H1 (cell line): Measurements from ENCODE around the gene ZNF106. TPM values are rescaled to one million over a fixed set of nuclear protein-coding genes. Genes with fewer than 3 reads are reported as not detected.

ENCODE experiments used
- CTCF ChIA-PET: fragments of 300-600 bp; sonication (Branson Sonifier 250); formaldehyde crosslinking; loops from one replicate; lab custom pipeline; 2021; ENCODE audit not compliant: partially characterized antibody; lab: Charles Lee
- POLR2A ChIA-PET: fragments of 300-600 bp; sonication (Branson Sonifier 250); formaldehyde crosslinking; loops from one replicate; lab custom pipeline; 2021; ENCODE audit warnings: inconsistent platforms; ENCODE audit not compliant: partially characterized antibody; lab: Charles Lee
- DNase-seq, 2 experiments: peaks; one replicate each; pipeline versions ENCODE4 v3.0.0 to v3.0.0-alpha.2; 2010 to 2022; ENCODE audit warnings: low spot score in 2 of 2, low read depth in 1 of 2, mixed read lengths in 1 of 2
- FAIRE-seq: peaks from 2 replicates; lab custom pipeline; 2011; peaks lifted over from hg19 to GRCh38; lab: Jason Lieb, UNC
- H2AFZ ChIP-seq: 2 replicates; pipeline ENCODE4 v1.8.1; 2012; ENCODE audit warnings: low read length, inconsistent platforms
- H2AK5ac ChIP-seq: 2 replicates; pipeline ENCODE4 v1.6.1; 2013; ENCODE audit warnings: low read depth, low read length
- H2BK120ac ChIP-seq: replicated peaks from 2 replicates; pipeline ENCODE3; 2013; ENCODE audit warnings: low read depth, low read length, inconsistent platforms
- H2BK12ac ChIP-seq: 2 replicates; pipeline ENCODE4 v1.6.1; 2013; ENCODE audit warnings: low read depth, low read length
- H2BK15ac ChIP-seq: 2 replicates; pipeline ENCODE4 v1.6.1; 2013; ENCODE audit warnings: low read length
- H2BK20ac ChIP-seq: 2 replicates; pipeline ENCODE4 v1.6.1; 2013; ENCODE audit warnings: low read length
- H2BK5ac ChIP-seq: 2 replicates; pipeline ENCODE4 v1.6.1; 2013; ENCODE audit warnings: low read depth, low read length
- H3K14ac ChIP-seq: 2 replicates; pipeline ENCODE4 v1.6.1; 2013; ENCODE audit warnings: inconsistent platforms; ENCODE audit not compliant: insufficient read length
- H3K18ac ChIP-seq: 2 replicates; pipeline ENCODE4 v1.6.1; 2013; ENCODE audit warnings: low read length; ENCODE audit errors: extremely low read depth
- H3K23ac ChIP-seq: 2 replicates; pipeline ENCODE4 v1.6.1; 2013; ENCODE audit warnings: inconsistent platforms; ENCODE audit not compliant: insufficient read length
- H3K23me2 ChIP-seq: 2 replicates; pipeline ENCODE4 v1.6.1; 2013; ENCODE audit warnings: low read depth, low read length
- H3K27ac ChIP-seq: 2 replicates; pipeline ENCODE4 v1.6.1; 2011; ENCODE audit warnings: low read depth, low read length, inconsistent platforms
- H3K27me3 ChIP-seq, 4 experiments: replicated peaks in 1 of 4; 1 replicate in 1 of 4; 2 replicates in 3 of 4; pipeline versions ENCODE4 v1.6.1 to v1.8.1; 2011 to 2013; ENCODE audit warnings: low read length in 3 of 4, mild to moderate bottlenecking in 3 of 4, inconsistent platforms in 2 of 4, mixed read lengths in 2 of 4, moderate library complexity in 1 of 4; ENCODE audit not compliant: control insufficient read depth in 3 of 4, insufficient read depth in 3 of 4; ENCODE audit errors: extremely low read depth in 1 of 4
- H3K36me3 ChIP-seq, 4 experiments: 2 replicates each; pipeline versions ENCODE4 v1.6.1 to v1.8.1; 2011 to 2013; ENCODE audit warnings: mild to moderate bottlenecking in 4 of 4, low read length in 3 of 4, moderate library complexity in 2 of 4, control low read depth in 1 of 4, inconsistent platforms in 1 of 4; ENCODE audit not compliant: insufficient read depth in 4 of 4, control insufficient read depth in 2 of 4
- H3K4ac ChIP-seq: replicated peaks from 2 replicates; pipeline ENCODE3; 2013; ENCODE audit warnings: low read length, low read depth, mixed read lengths, inconsistent platforms; ENCODE audit not compliant: insufficient read length
- H3K4me1 ChIP-seq, 4 experiments: replicated peaks in 1 of 4; 1 replicate in 1 of 4; 2 replicates in 3 of 4; pipeline versions ENCODE4 v1.6.1 to v1.8.1; 2011 to 2013; ENCODE audit warnings: low read length in 3 of 4, inconsistent platforms in 2 of 4, mixed read lengths in 1 of 4; ENCODE audit not compliant: insufficient read depth in 4 of 4, control insufficient read depth in 3 of 4
- H3K4me2 ChIP-seq, 2 experiments: 2 replicates each; pipeline versions ENCODE4 v1.6.1 to v1.8.1; 2011 to 2013; ENCODE audit warnings: low read depth in 2 of 2, low read length in 2 of 2, control low read depth in 1 of 2, inconsistent platforms in 1 of 2, mild to moderate bottlenecking in 1 of 2; ENCODE audit not compliant: insufficient read depth in 1 of 2
- H3K4me3 ChIP-seq, 4 experiments: fragments of 200-600, 300-600 bp in 1 of 4; sonication (generic), shearing (Covaris generic), sonication (Bioruptor Twin) in 1 of 4; 2 replicates each; pipeline versions ENCODE4 v1.5.1 to v1.8.1; 2011 to 2016; ENCODE audit warnings: low read length in 4 of 4, low read depth in 3 of 4, control low read depth in 2 of 4, inconsistent platforms in 2 of 4, mild to moderate bottlenecking in 2 of 4, mixed read lengths in 1 of 4, moderate library complexity in 1 of 4; ENCODE audit not compliant: insufficient read depth in 2 of 4; ENCODE audit errors: extremely low read depth in 1 of 4
- H3K56ac ChIP-seq: replicated peaks from 2 replicates; pipeline ENCODE3; 2013; ENCODE audit warnings: low read depth, mild to moderate bottlenecking, mixed read lengths, low read length, inconsistent platforms; ENCODE audit not compliant: insufficient read length
- H3K79me1 ChIP-seq: 2 replicates; pipeline ENCODE4 v1.6.1; 2013; ENCODE audit warnings: low read depth, low read length, control low read depth
- H3K79me2 ChIP-seq, 2 experiments: 2 replicates each; pipeline versions ENCODE4 v1.6.1 to v1.8.1; 2012 to 2013; ENCODE audit warnings: low read length in 2 of 2, mild to moderate bottlenecking in 2 of 2, inconsistent platforms in 1 of 2; ENCODE audit not compliant: insufficient read depth in 2 of 2, control insufficient read depth in 1 of 2
- H3K9ac ChIP-seq, 4 experiments: replicated peaks in 1 of 4; 1 replicate in 1 of 4; 2 replicates in 3 of 4; pipeline versions ENCODE4 v1.6.1 to v1.8.1; 2011 to 2013; ENCODE audit warnings: low read depth in 3 of 4, low read length in 3 of 4, control low read depth in 2 of 4, mild to moderate bottlenecking in 2 of 4, moderate library complexity in 2 of 4, inconsistent platforms in 1 of 4; ENCODE audit errors: extremely low read depth in 1 of 4
- H3K9me3 ChIP-seq, 2 experiments: 2 replicates each; pipeline versions ENCODE4 v1.6.1 to v1.8.1; 2012 to 2013; ENCODE audit warnings: mild to moderate bottlenecking in 2 of 2, moderate library complexity in 2 of 2, control low read depth in 1 of 2, inconsistent platforms in 1 of 2, low read depth in 1 of 2, low read length in 1 of 2, mixed read lengths in 1 of 2; ENCODE audit not compliant: insufficient read depth in 2 of 2
- H4K20me1 ChIP-seq, 2 experiments: replicated peaks in 1 of 2; 2 replicates each; pipeline versions ENCODE3 to v1.8.1; 2011 to 2013; ENCODE audit warnings: inconsistent platforms in 2 of 2, low read length in 2 of 2, mild to moderate bottlenecking in 1 of 2; ENCODE audit not compliant: insufficient read depth in 2 of 2, control insufficient read depth in 1 of 2
- H4K5ac ChIP-seq: 2 replicates; pipeline ENCODE4 v1.6.1; 2013; ENCODE audit warnings: low read length, low read depth, mixed read lengths, inconsistent platforms; ENCODE audit not compliant: insufficient read length
- H4K8ac ChIP-seq: 2 replicates; pipeline ENCODE4 v1.8.0; 2013; ENCODE audit warnings: mild to moderate bottlenecking, moderate library complexity, low read length, inconsistent platforms; ENCODE audit not compliant: insufficient read depth; ENCODE audit errors: extremely low read depth
- H4K91ac ChIP-seq: replicated peaks from 2 replicates; pipeline ENCODE3; 2013; ENCODE audit warnings: low read length, mixed read lengths, inconsistent platforms; ENCODE audit not compliant: insufficient read length
- CREB1 ChIP-seq: IDR thresholded peaks from 2 replicates; pipeline ENCODE4 v1.6.1; 2012; ENCODE audit warnings: inconsistent platforms
- MAFK ChIP-seq: IDR thresholded peaks from 2 replicates; pipeline ENCODE4 v1.6.1; 2012; ENCODE audit warnings: low read depth, mild to moderate bottlenecking, improper control_type of control experiment, low read length
- WGBS, 2 experiments: shearing (Covaris generic) in 1 of 2; methylation state at CpG; one replicate each; pipeline versions ENCODE4 v1.1.6 to v1.1.7; 2013 to 2015; ENCODE audit warnings: low lambda C conversion rate in 2 of 2, mixed read lengths in 2 of 2, inconsistent platforms in 1 of 2, low coverage in 1 of 2, missing lambda C conversion rate in 1 of 2; ENCODE audit not compliant: insufficient replicate concordance in 2 of 2, insufficient coverage in 1 of 2, insufficient read length in 1 of 2; ENCODE audit errors: extremely low coverage in 1 of 2, missing lambda C conversion rate in 1 of 2; 5-methylcytosine and 5-hydroxymethylcytosine counted together
- polyA plus RNA-seq, 7 experiments: library from polyadenylated mRNA; depleted of rRNA in 3 of 7; stranded (reverse) in 5 of 7; unstranded in 2 of 7; fragments of >200 nt in 5 of 7; fragments of 200-250 nt in 2 of 7; gene quantifications; 1 replicate in 5 of 7; 2 replicates in 1 of 7; 4 replicates in 1 of 7; pipeline versions ENCODE4 v1.2.1 to v1.2.3, GENCODE V29; 2011 to 2013; ENCODE audit warnings: missing spikeins in 2 of 7, mixed read lengths in 2 of 7
- total RNA-seq: library from RNA; stranded (reverse); fragmentation: NEBNext Ultra II Directional; extraction: Animal tissue kit (Norgen Biotek cat#: 25700); gene quantifications from 2 replicates; pipeline ENCODE4 v1.2.1, GENCODE V29; 2021

The ZNF106 gene
- total and polyA plus RNA-seq, 2 of the 8 experiments (the other 6 are each of a cell fraction or from before 2014, with no cell fraction given): 18.2 to 62.0 TPM

- H4K91ac ChIP-seq: no peak overlapping the region
- no peak overlapping the region for H3K9ac ChIP-seq
- 95% methylated on average over 24 of the region's 24 CpGs; no CpG with 5 or more reads in 1 of the 2 experiments for WGBS, 2 experiments
- H3K4ac ChIP-seq: no peak overlapping the region
- no peaks in the 10 kb centered on the region for H3K36me3 ChIP-seq
- H3K23ac ChIP-seq: no peak overlapping the region
- no peaks in the 10 kb centered on the region for H4K20me1 ChIP-seq
- H3K18ac ChIP-seq: no peak overlapping the region
- H3K4me2 ChIP-seq: no peak overlapping the region
- H3K79me2 ChIP-seq: no peaks in the 10 kb centered on the region
- no peak overlapping the region for H2BK15ac ChIP-seq
- no peak overlapping the region for H2BK120ac ChIP-seq
- no peak overlapping the region for H3K27ac ChIP-seq
- no peaks in the 10 kb centered on the region; a peak in 1 of 7 replicates for H3K4me1 ChIP-seq
- no peak for DNase-seq
- no peak overlapping the region for H2BK20ac ChIP-seq
- no peaks in the 10 kb centered on the region for H3K23me2 ChIP-seq
- no peaks in the 10 kb centered on the region for H3K79me1 ChIP-seq
- H2BK12ac ChIP-seq: no peak overlapping the region
- no peak overlapping the region for H4K8ac ChIP-seq
- no peak for TF ChIP-seq CREB1
- TF ChIP-seq MAFK: no peak
- TF ChIP-seq, all 59 proteins: peak for 0
- ChIA-PET CTCF (interaction anchor here (0.7 kb wide), 1 partner anchor 51 kb away, joined by 3 read pairs; no protein-coding TSS in a partner anchor), POLR2A (interaction anchor here (1.0 kb wide), 1 partner anchor 12 kb away, joined by 3 read pairs; no protein-coding TSS in a partner anchor)
- no peaks in the 10 kb centered on the region for H3K9me3 ChIP-seq
- H2AFZ ChIP-seq: no peak overlapping the region
- H2AK5ac ChIP-seq: no peak overlapping the region
- no peak overlapping the region for H3K56ac ChIP-seq
- FAIRE-seq: no peak
- no peak overlapping the region for H2BK5ac ChIP-seq
- H3K4me3 ChIP-seq: no peak overlapping the region
- no peak overlapping the region for H4K5ac ChIP-seq
- H3K27me3 ChIP-seq: no peaks in the 10 kb centered on the region
- H3K14ac ChIP-seq: no peak overlapping the region
These were observed 89.1 kb downstream of the ZNF106 start for GRCh38 chr15:42401544-42402454.
